Endothelial cell of umbilical vein (primary cell): Measurements from ENCODE around the gene DPF3. TPM values are rescaled to one million over a fixed set of nuclear protein-coding genes. Genes with fewer than 3 reads are reported as not detected.

ENCODE experiments used
- BruUV-seq: library from RNA; stranded (reverse); fragments of 400-500 nt; replicated peaks from 2 replicates; lab custom pipeline; 2021; lab: Mats Ljungman, UMichigan
- CTCF ChIA-PET: fragments of 300-600, 350-600 bp; sonication (Branson Sonifier 250); formaldehyde crosslinking; loops from one replicate; lab custom pipeline; 2021; ENCODE audit warnings: antibody characterized with exemption, inconsistent platforms; lab: Charles Lee
- POLR2A ChIA-PET: fragments of 300-600, 350-600 bp; sonication (Branson Sonifier 250); formaldehyde crosslinking; loops from one replicate; lab custom pipeline; 2021; ENCODE audit warnings: antibody characterized with exemption, inconsistent platforms; lab: Charles Lee
- DNase-seq: peaks from one replicate; pipeline ENCODE4 v3.0.0-alpha.2; 2011; ENCODE audit warnings: low read depth, low spot score
- FAIRE-seq: peaks from 2 replicates; lab custom pipeline; 2011; peaks lifted over from hg19 to GRCh38; lab: Jason Lieb, UNC
- H2AFZ ChIP-seq: 2 replicates; pipeline ENCODE4 v1.6.0; 2012; ENCODE audit warnings: low read depth, low read length, control low read depth, inconsistent platforms
- H3K27ac ChIP-seq: 2 replicates; pipeline ENCODE4 v1.5.1; 2011; ENCODE audit warnings: low read depth, mild to moderate bottlenecking, control low read depth, low read length, moderate library complexity; ENCODE audit not compliant: insufficient read depth
- H3K27me3 ChIP-seq, 2 experiments: 2 replicates each; pipeline versions ENCODE4 v1.6.0 to v1.6.1; 2011; ENCODE audit warnings: low read length in 2 of 2, mixed read lengths in 1 of 2; ENCODE audit not compliant: control insufficient read depth in 2 of 2, insufficient read depth in 2 of 2
- H3K36me3 ChIP-seq, 2 experiments: 2 replicates in 1 of 2; 3 replicates in 1 of 2; pipeline ENCODE4 v1.5.1; 2011; ENCODE audit warnings: low read length in 2 of 2, mild to moderate bottlenecking in 1 of 2, moderate library complexity in 1 of 2; ENCODE audit not compliant: control insufficient read depth in 2 of 2, insufficient read depth in 2 of 2; ENCODE audit errors: extremely low read depth in 1 of 2
- H3K4me1 ChIP-seq: 3 replicates; pipeline ENCODE4 v1.5.1; 2011; ENCODE audit warnings: mild to moderate bottlenecking, low read length; ENCODE audit not compliant: control insufficient read depth, insufficient read depth; ENCODE audit errors: extremely low read depth
- H3K4me2 ChIP-seq: 2 replicates; pipeline ENCODE4 v1.6.1; 2011; ENCODE audit warnings: low read length, control low read depth, mixed read lengths; ENCODE audit not compliant: insufficient read depth
- H3K4me3 ChIP-seq, 3 experiments: fragments of 200-600 bp in 1 of 3; sonication (generic), shearing (Covaris generic) in 1 of 3; replicated peaks in 1 of 3; 2 replicates each; pipeline ENCODE4 v1.5.1; 2011 to 2016; ENCODE audit warnings: control low read depth in 3 of 3, low read length in 3 of 3, mild to moderate bottlenecking in 2 of 3, inconsistent platforms in 1 of 3, low read depth in 1 of 3, moderate library complexity in 1 of 3; ENCODE audit not compliant: insufficient read depth in 1 of 3
- H3K79me2 ChIP-seq: 2 replicates; pipeline ENCODE4 v1.6.0; 2012; ENCODE audit warnings: low read length, inconsistent platforms; ENCODE audit not compliant: control insufficient read depth, insufficient read depth
- H3K9ac ChIP-seq: replicated peaks from 2 replicates; pipeline ENCODE3; 2011; ENCODE audit warnings: low read length, control low read depth; ENCODE audit not compliant: insufficient read depth; ENCODE audit errors: extremely low read depth
- H3K9me1 ChIP-seq: replicated peaks from 3 replicates; pipeline ENCODE4 v1.6.0; 2011; ENCODE audit warnings: mild to moderate bottlenecking, low read length; ENCODE audit not compliant: control insufficient read depth, insufficient read depth; ENCODE audit errors: extremely low read depth
- H3K9me3 ChIP-seq: replicated peaks from 2 replicates; pipeline ENCODE4 v1.5.1; 2012; ENCODE audit warnings: low read length, inconsistent platforms; ENCODE audit not compliant: control insufficient read depth, insufficient read depth
- H4K20me1 ChIP-seq: replicated peaks from 2 replicates; pipeline ENCODE3; 2011; ENCODE audit warnings: mild to moderate bottlenecking, low read length; ENCODE audit not compliant: control insufficient read depth, insufficient read depth; ENCODE audit errors: extremely low read depth
- CTCF ChIP-seq, 2 donors: IDR thresholded peaks; 1 replicate in 1 of 2; 2 replicates in 1 of 2; pipeline ENCODE4 v1.5.1; 2011; ENCODE audit warnings: low read length in 2 of 2, mild to moderate bottlenecking in 2 of 2, moderate library complexity in 2 of 2, control low read depth in 1 of 2, inconsistent platforms in 1 of 2, low read depth in 1 of 2; ENCODE audit not compliant: insufficient read depth in 1 of 2; ENCODE audit errors: extremely low read depth in 1 of 2
- EZH2 ChIP-seq: IDR thresholded peaks from 2 replicates; pipeline ENCODE4 v1.6.1; 2012; ENCODE audit warnings: borderline replicate concordance, low read depth, mild to moderate bottlenecking, moderate library complexity, low read length, inconsistent platforms; ENCODE audit not compliant: severe bottlenecking
- FOS ChIP-seq: IDR thresholded peaks from 2 replicates; pipeline ENCODE4 v1.6.1; 2011; ENCODE audit warnings: mild to moderate bottlenecking, low read length, moderate library complexity, borderline replicate concordance; ENCODE audit not compliant: insufficient read depth
- GATA2 ChIP-seq: IDR thresholded peaks from 2 replicates; pipeline ENCODE4 v1.7.0; 2011; ENCODE audit warnings: low read depth, mild to moderate bottlenecking, moderate library complexity, mixed read lengths, low read length; ENCODE audit not compliant: insufficient read length, insufficient read depth
- JUN ChIP-seq: IDR thresholded peaks from 2 replicates; pipeline ENCODE4 v1.6.1; 2011; ENCODE audit warnings: borderline replicate concordance, low read depth; ENCODE audit not compliant: insufficient read length, insufficient read depth
- MAX ChIP-seq: IDR thresholded peaks from 2 replicates; pipeline ENCODE4 v1.6.1; 2011; ENCODE audit not compliant: insufficient read depth, insufficient read length
- MYC ChIP-seq: IDR thresholded peaks from one replicate; pipeline ENCODE4 v1.6.1; 2011; ENCODE audit warnings: mild to moderate bottlenecking, low read depth, low read length
- POLR2A ChIP-seq: IDR thresholded peaks from 2 replicates; pipeline ENCODE4 v1.6.1; 2012; ENCODE audit warnings: low read depth, mild to moderate bottlenecking, control low read depth, low read length
- POLR2AphosphoS5 ChIP-seq: IDR thresholded peaks from 2 replicates; pipeline ENCODE4 v1.6.1; 2012; ENCODE audit warnings: low read depth, mild to moderate bottlenecking, control low read depth, low read length, moderate library complexity; ENCODE audit not compliant: insufficient read depth
- dilution Hi-C: fragments of 300-500 bp; cut with MboI; formaldehyde crosslinking; loops from one replicate; pipeline ENCODE4 v1.15.0; 2019; ENCODE audit warnings: low sequenced_read_pairs; ENCODE audit not compliant: extremely low pct_ligation_motif_present
- intact Hi-C: fragments of 100-400 bp; cut with micrococcal nuclease; formaldehyde crosslinking; loops from one replicate; pipeline ENCODE4 v1.10.0; 2022
- polyA plus RNA-seq, 4 experiments: library from polyadenylated mRNA; depleted of rRNA in 3 of 4; stranded (reverse) in 3 of 4; unstranded in 1 of 4; fragments of >200 nt; gene quantifications; 2 replicates each; pipeline versions ENCODE4 v1.2.1 to v1.2.3, GENCODE V29; 2011 to 2012; ENCODE audit warnings: missing spikeins in 1 of 4
- total RNA-seq: library from RNA; stranded (reverse); gene quantifications from 2 replicates; pipeline ENCODE4 v1.2.3, GENCODE V29; 2021

Gene DPF3
- total and polyA plus RNA-seq, 2 donors (not counting 3 experiments of a cell fraction or from before 2014, with no cell fraction given): 2.4 to 3.5 TPM

- FAIRE-seq: no peak
- no peaks in the 10 kb centered on the region for H3K4me1 ChIP-seq
- POLR2A ChIA-PET: no interaction called here
- dilution Hi-C loops (no loop called here), intact Hi-C loops (no loop called here)
- H2AFZ ChIP-seq: no peak overlapping the region
- no TSS peak for BruUV-seq
- no peak overlapping the region for H3K4me3 ChIP-seq
- H3K27ac ChIP-seq: no peak overlapping the region
- no peaks in the 10 kb centered on the region for H3K36me3 ChIP-seq
- no peaks in the 10 kb centered on the region for H3K27me3 ChIP-seq
- H3K4me2 ChIP-seq: no peak overlapping the region
- no peaks in the 10 kb centered on the region for H4K20me1 ChIP-seq
- no peaks in the 10 kb centered on the region for H3K9me3 ChIP-seq
- CTCF ChIA-PET: no interaction called here
- H3K9ac ChIP-seq: no peak overlapping the region
- no peak for DNase-seq
- TF ChIP-seq POLR2A: no peak
- TF ChIP-seq POLR2AphosphoS5: no peak
- TF ChIP-seq MYC: no peak
- TF ChIP-seq JUN: no peak
- no peak for TF ChIP-seq EZH2
- H3K9me1 ChIP-seq: no peaks in the 10 kb centered on the region
- H3K79me2 ChIP-seq: no peaks in the 10 kb centered on the region
Observed at GRCh38 chr14:72629534-72629933, 264.4 kb downstream of the DPF3 start.

GRCh38 chr14:72625689-72626088 lies 268.2 kb downstream of the DPF3 start:
- no peaks in the 10 kb centered on the region for H3K4me1 ChIP-seq
- dilution Hi-C loops: no loop called here
- no peaks in the 10 kb centered on the region for H3K27me3 ChIP-seq
- CTCF ChIA-PET: interaction anchor here (1.2 kb wide), 1 partner anchor 268 kb away, joined by 4 read pairs; the partner anchor contains the start of gene DPF3
- H3K9me1 ChIP-seq: no peaks in the 10 kb centered on the region
- BruUV-seq: no TSS peak
- POLR2A ChIA-PET: no interaction called here
- H4K20me1 ChIP-seq: no peaks in the 10 kb centered on the region
- H2AFZ ChIP-seq: no peak overlapping the region
- no peaks in the 10 kb centered on the region for H3K9me3 ChIP-seq
- no peak overlapping the region for H3K4me3 ChIP-seq
- H3K9ac ChIP-seq: no peak overlapping the region
- H3K36me3 ChIP-seq: no peaks in the 10 kb centered on the region
- TF ChIP-seq POLR2A (no peak), MYC (no peak), POLR2AphosphoS5 (no peak), CTCF (IDR thresholded peaks at IDR 0.05; ENCODE audit: extremely low read depth in 1 of 2, insufficient read depth in 1 of 2, low read depth in 1 of 2, low read length in 2 of 2) (no peak), JUN (no peak), GATA2 (no peak), EZH2 (no peak), MAX (no peak), FOS (no peak)
- no peaks in the 10 kb centered on the region for H3K79me2 ChIP-seq
- no peak overlapping the region for H3K27ac ChIP-seq
- H3K4me2 ChIP-seq: no peak overlapping the region
- intact Hi-C loops: no loop called here
- DNase-seq: no peak
- FAIRE-seq: no peak
